ENCODE results near the gene PTBP2.

DNA sequence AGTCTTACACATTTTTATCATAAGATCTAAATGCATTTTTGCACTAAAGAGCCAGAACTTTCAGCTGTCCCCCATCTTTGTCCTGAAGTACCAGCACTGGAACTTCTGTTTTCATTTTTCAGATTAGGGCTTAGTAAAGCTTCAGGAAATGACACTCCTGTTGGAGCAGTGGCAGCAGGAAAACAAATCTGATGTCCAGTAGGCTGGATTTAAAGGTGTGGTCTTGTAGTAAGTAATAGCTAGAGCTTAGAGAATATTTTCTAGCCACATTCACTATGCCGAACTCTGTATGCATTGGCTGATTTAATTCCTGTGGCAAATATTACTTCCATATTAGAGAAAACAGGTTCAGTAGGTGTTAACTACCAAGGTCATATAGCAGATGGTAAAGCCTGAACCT is 103.6 kb downstream of the PTBP2 start:
- no peak for TF ChIP-seq POLR2AphosphoS5 (IDR thresholded peaks at IDR 0.05; ENCODE audit: low read depth, low read length)
- TF ChIP-seq, protein P1, sequence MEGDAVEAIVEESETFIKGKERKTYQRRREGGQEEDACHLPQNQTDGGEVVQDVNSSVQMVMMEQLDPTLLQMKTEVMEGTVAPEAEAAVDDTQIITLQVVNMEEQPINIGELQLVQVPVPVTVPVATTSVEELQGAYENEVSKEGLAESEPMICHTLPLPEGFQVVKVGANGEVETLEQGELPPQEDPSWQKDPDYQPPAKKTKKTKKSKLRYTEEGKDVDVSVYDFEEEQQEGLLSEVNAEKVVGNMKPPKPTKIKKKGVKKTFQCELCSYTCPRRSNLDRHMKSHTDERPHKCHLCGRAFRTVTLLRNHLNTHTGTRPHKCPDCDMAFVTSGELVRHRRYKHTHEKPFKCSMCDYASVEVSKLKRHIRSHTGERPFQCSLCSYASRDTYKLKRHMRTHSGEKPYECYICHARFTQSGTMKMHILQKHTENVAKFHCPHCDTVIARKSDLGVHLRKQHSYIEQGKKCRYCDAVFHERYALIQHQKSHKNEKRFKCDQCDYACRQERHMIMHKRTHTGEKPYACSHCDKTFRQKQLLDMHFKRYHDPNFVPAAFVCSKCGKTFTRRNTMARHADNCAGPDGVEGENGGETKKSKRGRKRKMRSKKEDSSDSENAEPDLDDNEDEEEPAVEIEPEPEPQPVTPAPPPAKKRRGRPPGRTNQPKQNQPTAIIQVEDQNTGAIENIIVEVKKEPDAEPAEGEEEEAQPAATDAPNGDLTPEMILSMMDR (IDR thresholded peaks at IDR 0.05; ENCODE audit: control extremely low read depth in 1 of 3, insufficient read depth in 1 of 3, low read depth in 1 of 3, low read length in 3 of 3), result no peak
- no peak for TF ChIP-seq POLR2A (IDR thresholded peaks at IDR 0.05; ENCODE audit: control extremely low read depth in 1 of 2, low read depth in 2 of 2, low read length in 2 of 2)
- no peak for TF ChIP-seq CHD1 (IDR thresholded peaks at IDR 0.05; ENCODE audit: low read depth, low read length)
- TF ChIP-seq SP2 (IDR thresholded peaks at IDR 0.05; ENCODE audit: low read length), result no peak
- TF ChIP-seq ASH2L (IDR thresholded peaks at IDR 0.05; ENCODE audit: low read length), result no peak
- TF ChIP-seq TAF1 (IDR thresholded peaks at IDR 0.05; ENCODE audit: low read depth, low read length), result no peak
- no peak for TF ChIP-seq EZH2 (IDR thresholded peaks at IDR 0.05; ENCODE audit: low read depth, low read length, severe bottlenecking)
- TF ChIP-seq JUND (IDR thresholded peaks at IDR 0.05; ENCODE audit: low read length), result no peak
- TF ChIP-seq EP300 (IDR thresholded peaks at IDR 0.05; ENCODE audit: borderline replicate concordance in 1 of 2, low read depth in 2 of 2, low read length in 2 of 2), result no peak
- no peak for TF ChIP-seq GTF2F1 (IDR thresholded peaks at IDR 0.05; ENCODE audit: borderline replicate concordance, low read depth, low read length)
- TF ChIP-seq, protein P2, sequence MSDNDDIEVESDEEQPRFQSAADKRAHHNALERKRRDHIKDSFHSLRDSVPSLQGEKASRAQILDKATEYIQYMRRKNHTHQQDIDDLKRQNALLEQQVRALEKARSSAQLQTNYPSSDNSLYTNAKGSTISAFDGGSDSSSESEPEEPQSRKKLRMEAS (IDR thresholded peaks at IDR 0.05), result no peak
- no peak for TF ChIP-seq RAD21 (IDR thresholded peaks at IDR 0.05 in 1 of 2, conservative IDR thresholded peaks at IDR 0.05 in 1 of 2; ENCODE audit: low read depth in 2 of 2, low read length in 2 of 2)

Data from H1 (cell line).